GM12891 (cell line): ENCODE results near the gene ACSS1.
A peak's percentile ranks its signal among the peaks of the same experiment; 100 is the strongest.

Source experiments
- DNase-seq: peaks from one replicate; pipeline ENCODE4 v3.0.0; 2011; ENCODE audit warnings: low spot score; ENCODE audit not compliant: insufficient read length
- FAIRE-seq: peaks from 2 replicates; lab custom pipeline; 2011; peaks lifted over from hg19 to GRCh38; lab: Jason Lieb, UNC
- PAX5 ChIP-seq: IDR thresholded peaks from 2 replicates; pipeline ENCODE4 v1.6.1; 2011; ENCODE audit warnings: low read length, moderate library complexity, mild to moderate bottlenecking; ENCODE audit not compliant: insufficient read depth, severe bottlenecking
- POLR2A ChIP-seq: IDR thresholded peaks from 2 replicates; pipeline ENCODE4 v1.6.1; 2011; ENCODE audit warnings: low read depth, low read length, control low read depth
- POLR2AphosphoS5 ChIP-seq: IDR thresholded peaks from 2 replicates; pipeline ENCODE4 v1.6.1; 2011; ENCODE audit warnings: low read depth, low read length, control low read depth
- POU2F2 ChIP-seq: IDR thresholded peaks from 2 replicates; pipeline ENCODE4 v1.6.1; 2011; ENCODE audit warnings: low read depth, mild to moderate bottlenecking, control low read depth, low read length, moderate library complexity
- SPI1 ChIP-seq: IDR thresholded peaks from 2 replicates; pipeline ENCODE4 v1.6.1; 2011; ENCODE audit warnings: low read depth, low read length, control low read depth
- TAF1 ChIP-seq: IDR thresholded peaks from 2 replicates; pipeline ENCODE4 v1.6.1; 2011; ENCODE audit warnings: low read depth, low read length, control low read depth

ACSS1 gene

DNA sequence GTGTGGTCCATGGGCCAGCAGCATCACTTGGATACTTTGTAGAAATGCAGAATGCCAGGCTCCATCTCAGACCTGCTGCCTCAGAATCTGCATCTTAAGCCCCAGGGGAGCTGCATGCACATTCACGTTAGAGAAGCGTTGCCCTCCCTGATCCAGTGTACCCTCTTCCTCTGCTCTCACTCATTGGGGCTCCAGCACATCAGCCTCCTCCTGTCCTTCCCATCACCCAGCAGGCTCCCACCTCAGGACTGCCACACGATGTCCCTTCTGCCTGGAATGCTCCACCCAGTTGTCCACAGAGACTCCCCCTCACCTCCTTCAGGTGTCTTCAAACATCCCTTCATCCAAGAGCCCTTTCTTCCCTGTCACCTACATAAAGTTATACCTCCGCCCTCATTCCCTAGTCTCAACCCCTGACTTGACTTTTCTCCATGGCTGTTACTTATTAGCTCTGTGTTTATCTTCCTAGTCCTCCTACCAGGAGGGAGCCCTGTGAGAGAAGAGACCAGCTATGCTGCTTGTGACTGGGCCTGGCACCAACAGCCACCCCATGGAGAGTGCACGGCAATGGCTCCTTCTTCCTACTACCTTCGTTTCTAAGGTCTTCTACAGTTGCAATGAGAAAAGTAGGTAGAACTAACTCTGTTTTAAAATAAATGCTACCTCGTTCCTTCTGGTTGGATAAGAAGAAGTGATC, 3.3 kb upstream of the ACSS1 start:
- FAIRE-seq: no peak
- DNase-seq: no peak
- TF ChIP-seq POU2F2 (no peak), TAF1 (no peak), POLR2AphosphoS5 (no peak), PAX5 (no peak), SPI1 (no peak), POLR2A (no peak)

GRCh38 chr20:25059866-25060465, 2.0 kb upstream of the ACSS1 start:
- DNase-seq (no peak), FAIRE-seq (no peak)
- TF ChIP-seq SPI1: no peak
- no peak for TF ChIP-seq POLR2AphosphoS5
- TF ChIP-seq TAF1: no peak
- TF ChIP-seq POU2F2: no peak
- TF ChIP-seq POLR2A: no peak
- no peak for TF ChIP-seq PAX5

- FAIRE-seq (peak; percentile 20), DNase-seq (no peak)
- TF ChIP-seq POU2F2 (no peak), SPI1 (no peak), PAX5 (no peak), TAF1 (no peak), POLR2A (no peak), POLR2AphosphoS5 (no peak)
These were observed 1.2 kb upstream of the ACSS1 start for GRCh38 chr20:25058847-25059810.

- TF ChIP-seq POU2F2 (no peak), POLR2AphosphoS5 (no peak), POLR2A (no peak; the same call in 1 of the 2 replicates), SPI1 (no peak), TAF1 (no peak), PAX5 (no peak)
- DNase-seq: peak; percentile 55
- FAIRE-seq: peak; percentile 13
These were observed 497 bp downstream of the ACSS1 start for GRCh38 chr20:25057234-25058050.

- peak; percentile 18; the same call in 1 of the 2 replicates for TF ChIP-seq SPI1
- TF ChIP-seq POLR2A: no peak
- FAIRE-seq: no peak
- DNase-seq: peak; percentile 52
These were observed 1.2 kb downstream of the ACSS1 start for GRCh38 chr20:25056690-25057233.

- DNase-seq (no peak), FAIRE-seq (no peak)
- no peak for TF ChIP-seq POLR2A
- no peak for TF ChIP-seq POLR2AphosphoS5
- TF ChIP-seq SPI1: no peak
- TF ChIP-seq TAF1: no peak
- no peak for TF ChIP-seq PAX5
These were observed 2.0 kb downstream of the ACSS1 start for GRCh38 chr20:25055711-25056495.

- TF ChIP-seq SPI1 (no peak), PAX5 (no peak), POLR2A (no peak)
- FAIRE-seq (peak; percentile 5), DNase-seq (no peak)
These were observed 2.8 kb downstream of the ACSS1 start for GRCh38 chr20:25054995-25055629.
